GM21423 (cell line): ENCODE data around the gene DNAJC1.
"Not testable (repeated sequence)": the region's sequence is repeated elsewhere in the genome, so short reads cannot be mapped to it uniquely, and the experiment has no call there.

ENCODE experiments used
- ATAC-seq: cut with Tn5 transposase; IDR thresholded peaks from one replicate; pipeline ENCODE4 v1.9.1; 2021; ENCODE audit warnings: mild to moderate bottlenecking, moderate library complexity; ENCODE audit not compliant: unreplicated experiment

The DNAJC1 gene, protein sequence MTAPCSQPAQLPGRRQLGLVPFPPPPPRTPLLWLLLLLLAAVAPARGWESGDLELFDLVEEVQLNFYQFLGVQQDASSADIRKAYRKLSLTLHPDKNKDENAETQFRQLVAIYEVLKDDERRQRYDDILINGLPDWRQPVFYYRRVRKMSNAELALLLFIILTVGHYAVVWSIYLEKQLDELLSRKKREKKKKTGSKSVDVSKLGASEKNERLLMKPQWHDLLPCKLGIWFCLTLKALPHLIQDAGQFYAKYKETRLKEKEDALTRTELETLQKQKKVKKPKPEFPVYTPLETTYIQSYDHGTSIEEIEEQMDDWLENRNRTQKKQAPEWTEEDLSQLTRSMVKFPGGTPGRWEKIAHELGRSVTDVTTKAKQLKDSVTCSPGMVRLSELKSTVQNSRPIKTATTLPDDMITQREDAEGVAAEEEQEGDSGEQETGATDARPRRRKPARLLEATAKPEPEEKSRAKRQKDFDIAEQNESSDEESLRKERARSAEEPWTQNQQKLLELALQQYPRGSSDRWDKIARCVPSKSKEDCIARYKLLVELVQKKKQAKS

DNA sequence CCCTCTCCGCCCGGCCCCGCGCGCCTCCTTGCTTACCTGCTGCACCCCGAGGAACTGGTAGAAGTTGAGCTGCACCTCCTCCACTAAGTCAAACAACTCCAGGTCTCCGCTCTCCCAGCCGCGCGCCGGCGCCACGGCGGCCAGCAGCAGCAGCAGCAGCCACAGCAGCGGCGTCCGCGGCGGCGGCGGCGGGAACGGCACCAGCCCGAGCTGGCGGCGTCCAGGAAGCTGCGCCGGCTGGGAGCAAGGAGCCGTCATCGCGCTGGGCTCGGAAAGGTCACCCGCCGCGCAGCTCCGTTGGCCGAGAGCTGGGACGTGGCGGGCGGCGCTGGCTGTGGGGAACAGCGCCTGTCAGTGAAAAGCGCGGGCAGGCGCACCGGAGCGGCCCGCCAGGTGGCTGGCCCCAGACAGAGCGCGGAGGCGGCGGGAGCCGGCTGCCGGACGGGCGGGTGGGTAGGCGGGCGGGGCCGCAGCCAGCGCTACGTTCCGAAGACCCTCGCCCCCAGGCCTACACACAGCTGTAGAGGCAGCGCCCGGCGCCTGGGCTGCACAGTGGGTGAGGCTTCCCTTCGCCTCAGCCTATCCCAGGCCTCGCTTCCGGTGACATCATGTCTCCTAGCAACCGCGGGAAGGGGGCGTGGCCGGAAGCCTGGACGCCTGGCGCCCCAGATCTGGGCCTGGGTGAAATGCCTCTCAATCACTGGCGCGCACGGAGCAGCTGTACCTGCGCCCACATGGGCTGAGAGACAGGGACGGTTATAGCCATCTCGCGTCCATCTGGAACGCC lies at the start of gene DNAJC1:
TSS of gene DNAJC1 (minus strand) at position 554 of the 787 bp plus-strand sequence. CDS start at position 258, 296 bp downstream.
- ATAC-seq = peak; percentile 92

DNA sequence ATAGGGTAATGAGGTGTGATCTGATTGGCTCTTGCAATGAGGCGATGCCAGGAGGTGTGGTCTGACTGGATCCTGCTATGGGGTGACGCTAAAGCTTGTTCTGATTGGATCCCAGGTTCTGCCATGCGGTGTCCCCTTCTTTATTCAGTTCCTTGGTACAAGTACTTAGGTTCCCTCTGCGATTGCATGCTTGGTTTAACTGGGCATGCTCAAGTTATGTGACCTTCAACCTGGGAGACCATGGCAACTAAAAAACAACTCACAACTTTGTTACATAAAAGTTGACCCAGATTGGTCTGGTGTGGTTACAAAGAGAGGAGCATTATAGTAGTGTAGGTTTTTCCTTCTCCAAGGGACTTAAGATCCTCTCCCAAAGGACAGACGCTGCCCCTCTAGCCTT lies 49.5 kb upstream of the DNAJC1 start:
- no peak for ATAC-seq

DNA sequence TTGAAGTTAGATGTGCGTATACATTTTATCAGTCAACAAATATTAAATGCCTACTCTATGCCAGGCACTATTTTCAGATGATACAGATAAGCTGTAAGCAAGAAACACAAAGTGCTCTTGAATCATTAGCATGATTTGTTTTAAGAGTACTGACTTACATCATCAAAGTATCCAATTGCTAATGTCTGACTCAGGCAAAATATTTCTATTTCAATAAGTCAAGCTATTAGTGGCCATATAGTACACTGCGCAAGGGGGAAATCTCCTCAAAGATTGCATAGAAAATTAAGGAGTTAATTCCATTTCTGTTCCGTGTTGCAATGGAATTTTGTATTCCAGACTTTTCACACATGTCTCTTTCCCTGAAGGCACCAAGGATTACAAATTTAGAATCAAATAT lies 46.1 kb upstream of the DNAJC1 start:
- no peak for ATAC-seq

DNA sequence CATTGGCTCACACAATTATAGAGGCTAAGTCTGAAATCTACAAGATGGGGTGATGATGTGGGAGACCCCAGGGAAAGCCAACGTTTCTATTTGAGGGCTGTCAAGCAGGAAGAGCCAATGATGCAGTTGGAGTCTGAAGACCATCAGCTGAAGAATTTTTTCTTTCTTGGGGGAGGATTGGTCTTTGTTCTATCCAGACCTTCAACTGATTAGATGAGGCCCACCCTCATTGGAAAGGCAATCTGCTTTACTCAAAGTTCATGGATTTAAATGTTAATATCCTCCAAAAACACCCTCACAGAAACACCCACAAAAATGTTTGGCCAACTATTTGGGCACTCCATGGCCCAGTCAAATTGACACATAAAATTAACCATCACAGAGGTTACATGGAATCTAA lies 44.3 kb upstream of the DNAJC1 start:
- no peak for ATAC-seq

DNA sequence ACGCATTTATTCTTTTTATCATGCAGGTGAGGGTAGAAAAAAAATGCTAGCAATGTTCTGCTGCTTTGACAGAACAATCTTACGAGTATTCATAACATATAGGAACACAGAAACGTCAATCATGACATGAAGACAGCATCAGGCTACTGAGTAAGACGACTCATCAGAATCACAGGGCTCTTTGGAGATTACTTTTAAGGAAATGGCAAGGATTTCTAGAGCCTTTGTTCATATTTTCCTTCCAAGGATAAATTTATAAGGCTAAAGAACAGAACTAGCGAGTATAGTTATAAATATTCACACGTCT lies 39.8 kb upstream of the DNAJC1 start:
- ATAC-seq = no peak

DNA sequence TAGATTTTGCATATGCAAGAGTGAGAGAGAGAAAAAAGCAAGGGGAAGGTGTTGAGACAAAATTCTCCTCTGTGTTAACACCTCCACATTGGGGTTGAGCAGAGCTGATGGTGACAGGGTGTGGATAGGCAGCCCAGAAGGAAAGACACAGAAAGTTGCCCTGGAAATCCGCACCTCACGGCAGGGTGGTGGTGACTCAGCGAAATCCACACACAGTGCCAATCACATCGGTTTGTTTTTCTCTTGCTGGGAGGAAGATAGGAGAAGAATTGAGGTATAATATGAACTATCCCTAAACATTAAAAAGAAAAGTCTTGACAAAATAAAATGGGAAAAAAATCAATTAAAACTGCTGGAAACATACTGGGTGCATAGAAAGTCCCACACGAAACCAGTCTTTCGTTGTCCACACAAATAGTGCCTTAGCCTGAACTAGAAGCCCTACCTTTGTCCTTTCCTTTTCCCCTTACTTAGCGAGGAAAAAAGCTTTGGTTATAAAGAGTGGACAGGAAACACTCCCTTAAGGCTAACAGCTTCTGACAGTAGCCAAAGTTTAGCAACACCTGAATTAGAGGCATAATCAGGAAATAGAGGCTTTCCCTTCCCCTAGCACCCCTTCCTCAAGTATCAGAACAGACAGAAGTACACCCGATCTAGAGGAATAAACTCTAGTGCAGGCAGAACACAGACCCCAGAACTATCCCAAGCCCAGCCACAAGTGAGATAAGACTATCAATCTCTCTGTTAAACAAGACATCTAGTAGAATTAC lies 39.2 kb upstream of the DNAJC1 start:
- no peak for ATAC-seq

DNA sequence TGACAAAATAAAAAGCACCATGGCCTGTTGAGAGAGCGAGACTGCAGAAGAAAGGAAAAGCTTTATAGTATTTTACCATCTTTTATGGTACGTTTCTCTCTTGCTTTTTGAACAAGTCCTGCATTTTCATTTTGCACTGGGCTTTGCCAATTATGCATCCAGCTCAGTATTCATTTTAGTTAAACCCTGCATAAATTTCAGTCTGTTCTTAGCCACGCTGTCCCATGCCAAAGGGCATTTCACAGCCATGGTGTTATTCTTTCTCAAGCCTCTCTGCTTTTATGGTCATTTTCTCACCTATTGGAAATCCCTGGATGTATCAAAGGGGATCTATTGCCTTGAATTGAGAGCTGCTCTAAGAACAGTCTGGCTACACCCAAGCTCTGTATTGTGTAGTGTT lies 30.8 kb upstream of the DNAJC1 start:
- no peak for ATAC-seq

DNA sequence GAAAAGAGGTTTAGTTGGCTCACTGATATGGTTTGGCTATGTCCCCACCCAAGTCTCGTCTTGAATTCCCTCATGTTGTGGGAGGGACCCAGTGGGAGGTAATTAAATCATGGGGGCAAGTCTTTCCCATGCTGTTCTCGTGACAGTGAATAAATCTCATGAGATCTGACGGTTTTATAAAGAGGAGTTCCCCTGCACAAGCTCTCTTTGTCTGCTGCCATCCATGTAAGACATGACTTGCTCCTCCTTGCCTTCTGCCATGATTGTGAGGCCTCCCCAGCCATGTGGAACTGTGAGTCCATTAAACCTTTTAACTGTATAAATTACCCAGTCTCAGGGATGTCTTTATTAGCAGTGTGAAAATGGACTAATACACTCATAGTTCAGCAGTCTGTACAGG lies 28.7 kb upstream of the DNAJC1 start:
- ATAC-seq = not testable (repeated sequence)

DNA sequence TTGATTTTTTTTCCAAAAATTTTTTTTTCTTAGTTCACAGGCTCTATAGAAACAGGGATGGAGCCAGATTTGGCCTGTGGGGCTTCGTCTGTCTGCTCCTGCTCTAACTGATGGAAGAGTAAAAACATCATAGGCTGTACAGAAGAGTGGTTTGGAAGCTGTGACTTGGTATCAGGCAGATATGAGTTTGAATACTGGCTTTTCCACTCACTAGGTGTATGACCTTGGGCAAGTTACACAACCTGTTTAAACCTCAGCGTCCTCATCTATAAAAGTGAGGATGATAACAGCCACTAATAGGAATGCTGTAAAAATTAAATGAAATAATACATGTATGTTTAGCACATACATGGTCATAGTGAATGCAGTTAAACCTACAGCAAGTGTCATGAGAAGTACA lies 26.9 kb upstream of the DNAJC1 start:
- ATAC-seq = no peak

DNA sequence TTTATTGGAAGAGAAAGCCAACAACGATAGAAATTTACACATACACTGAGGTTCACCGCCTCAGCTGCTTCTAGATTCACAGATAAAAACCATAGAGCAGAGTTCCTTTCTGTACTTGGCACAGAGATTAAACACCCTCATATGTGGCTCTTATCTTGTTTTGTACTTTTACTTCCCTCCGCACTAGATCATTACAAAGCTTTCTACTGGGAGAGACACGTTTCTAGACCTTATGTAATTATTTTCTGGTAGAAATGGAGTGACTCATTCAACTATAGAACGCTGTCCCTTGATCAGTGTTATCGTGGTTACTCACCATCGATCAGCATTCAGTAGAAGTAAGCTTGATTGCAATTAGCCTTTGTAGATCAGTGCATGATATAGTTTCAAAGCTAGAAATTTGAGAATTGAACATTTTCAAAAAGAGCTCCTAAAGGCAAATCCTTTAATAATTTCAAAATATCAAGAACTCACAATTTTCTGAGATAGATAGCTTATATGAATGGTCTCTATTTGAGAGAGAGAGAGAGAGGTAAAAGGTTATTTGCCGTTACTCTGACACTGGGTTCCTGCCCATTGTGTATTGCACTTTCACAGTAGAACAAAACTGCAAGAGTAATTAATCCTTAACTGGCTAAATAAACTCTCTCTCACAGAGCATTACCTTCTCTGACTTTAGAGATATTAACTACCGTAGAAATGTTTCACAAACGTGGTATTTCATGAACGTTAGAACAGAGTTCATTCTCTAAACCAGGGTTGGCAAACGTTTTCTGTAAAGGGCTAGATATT lies 26.1 kb upstream of the DNAJC1 start:
- ATAC-seq = no peak

DNA sequence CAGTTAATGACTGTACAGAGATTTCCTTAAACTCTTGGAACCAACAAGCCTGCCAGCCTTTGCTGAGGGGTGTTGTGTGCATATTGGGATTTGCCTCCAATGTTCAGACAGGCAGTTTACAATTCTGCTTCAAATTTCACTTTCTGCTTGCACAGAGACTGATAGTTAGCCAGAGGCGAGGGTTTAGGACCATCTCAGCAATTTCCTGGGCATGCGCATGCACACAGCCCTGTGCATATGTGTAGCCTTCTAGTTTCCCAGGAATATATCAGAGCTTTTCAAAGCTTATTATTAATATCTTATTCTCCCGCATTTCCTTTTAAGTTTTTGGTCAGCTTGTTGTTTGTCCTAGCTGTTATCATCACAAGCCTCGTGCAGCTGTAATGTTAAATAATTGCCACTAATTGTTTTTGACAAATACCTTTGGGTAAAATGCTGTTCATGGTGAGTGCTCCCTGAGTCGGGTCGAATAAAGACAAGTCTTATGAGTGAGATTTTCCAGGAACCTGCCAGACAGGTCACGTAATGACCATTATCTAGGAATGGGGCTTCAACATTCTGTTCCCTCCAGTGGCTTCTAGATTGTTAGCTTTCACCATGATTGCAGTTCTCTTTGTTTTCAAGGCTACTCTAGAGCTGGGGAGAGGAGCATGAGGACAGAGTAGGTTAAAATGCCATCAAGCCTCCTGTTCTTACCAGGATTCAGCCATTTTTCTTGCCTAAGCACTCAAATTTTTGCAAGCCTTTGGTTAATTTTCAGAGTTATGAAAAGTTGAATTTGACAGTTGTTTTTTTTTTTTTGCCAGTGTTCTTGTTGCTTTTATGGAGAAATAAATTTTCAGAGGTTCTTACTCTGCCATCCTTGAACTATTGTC lies 24.1 kb upstream of the DNAJC1 start:
- ATAC-seq = no peak

DNA sequence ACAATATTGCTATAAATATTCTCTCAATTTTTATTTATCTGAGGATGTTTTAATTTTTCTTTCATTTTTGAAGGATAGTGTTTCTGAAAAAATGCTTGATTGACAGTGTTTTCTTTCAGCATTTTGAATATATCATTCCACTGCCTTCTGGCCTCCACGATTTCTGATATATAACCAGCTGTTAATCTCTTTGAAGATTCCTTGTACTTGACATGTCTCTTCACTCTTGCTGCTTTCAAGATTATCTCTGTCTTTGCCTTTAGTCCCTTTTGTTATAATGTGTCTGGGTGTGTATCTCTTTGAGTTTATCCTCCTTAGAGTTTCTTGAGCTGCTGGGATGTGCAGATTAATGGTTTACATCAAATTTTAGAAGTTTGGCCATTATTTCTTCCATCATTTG lies 22.8 kb upstream of the DNAJC1 start:
- ATAC-seq = no peak

DNA sequence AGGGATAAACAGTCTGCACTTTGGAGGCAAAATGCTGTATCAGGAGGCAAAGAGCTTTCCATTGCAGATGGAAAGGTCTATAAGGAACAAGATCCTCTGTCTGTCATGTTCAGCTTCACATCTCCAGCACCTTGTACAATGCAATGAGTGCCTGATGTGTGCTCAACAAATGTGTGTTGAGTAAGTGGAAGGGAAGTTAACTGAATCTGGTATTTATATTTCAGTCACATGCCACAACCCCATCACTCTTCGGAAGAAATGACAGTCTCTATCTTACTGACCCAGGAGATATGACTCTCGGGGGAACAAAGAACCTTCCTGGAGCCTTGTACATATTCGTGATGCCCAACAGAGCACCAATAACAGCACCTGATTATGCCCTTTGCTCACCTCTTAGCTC lies 20.0 kb upstream of the DNAJC1 start:
- ATAC-seq = no peak

DNA sequence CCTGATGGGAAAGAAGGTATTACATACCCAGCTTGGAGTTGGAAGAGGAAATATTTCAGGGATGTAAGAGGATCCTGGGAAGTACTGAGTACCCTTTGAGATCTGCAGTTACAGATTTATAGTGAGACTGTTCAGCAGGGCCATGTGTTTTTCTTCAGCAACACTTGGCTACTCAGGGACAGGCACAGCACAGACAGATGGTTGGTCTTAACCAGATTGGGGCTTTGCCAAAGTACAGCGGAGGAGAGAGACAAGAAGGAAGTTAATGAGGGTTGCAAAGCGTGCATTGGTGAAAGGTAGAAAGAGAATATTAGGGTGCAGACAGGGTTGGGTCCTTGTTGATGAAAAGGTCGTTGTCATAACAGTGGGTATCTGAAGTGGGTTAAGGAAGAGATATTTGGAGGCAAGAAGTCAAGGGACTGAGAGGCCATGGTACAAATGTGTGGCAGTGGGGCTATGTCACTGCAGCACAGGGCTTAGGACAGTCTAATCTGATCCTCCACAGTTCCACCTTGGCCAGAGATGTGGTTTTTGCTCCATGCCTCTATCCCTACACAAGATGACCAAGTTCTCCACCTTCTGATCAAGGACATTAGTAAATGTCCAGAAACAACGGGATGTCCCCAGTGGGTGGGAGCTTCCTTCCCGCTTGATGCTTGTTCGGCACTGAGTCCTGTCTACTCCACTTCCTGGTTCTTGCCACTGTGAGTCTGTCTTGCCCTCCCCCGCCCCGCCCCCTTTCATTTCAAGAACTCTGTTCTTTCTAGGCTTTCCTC lies 18.9 kb upstream of the DNAJC1 start:
- no peak for ATAC-seq

DNA sequence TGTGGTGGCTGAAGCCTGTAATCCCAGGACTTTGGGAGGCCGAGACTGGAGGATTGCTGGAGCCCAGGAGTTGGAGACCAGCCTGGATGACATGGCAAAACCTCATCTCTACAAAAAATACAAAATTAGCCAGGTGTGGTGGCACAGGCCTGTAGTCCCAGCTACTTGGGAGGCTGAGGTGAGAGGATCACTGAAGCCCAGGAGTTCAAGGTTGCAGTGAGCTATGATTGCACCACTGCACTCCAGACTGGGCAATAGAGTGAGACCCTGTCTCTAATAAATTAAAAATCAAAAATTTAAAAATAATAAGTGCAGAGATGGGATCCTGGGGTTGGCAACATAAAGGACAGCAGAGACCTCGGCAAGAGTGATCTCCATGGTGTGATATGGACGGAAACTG lies 17.6 kb upstream of the DNAJC1 start:
- not testable (repeated sequence) for ATAC-seq

DNA sequence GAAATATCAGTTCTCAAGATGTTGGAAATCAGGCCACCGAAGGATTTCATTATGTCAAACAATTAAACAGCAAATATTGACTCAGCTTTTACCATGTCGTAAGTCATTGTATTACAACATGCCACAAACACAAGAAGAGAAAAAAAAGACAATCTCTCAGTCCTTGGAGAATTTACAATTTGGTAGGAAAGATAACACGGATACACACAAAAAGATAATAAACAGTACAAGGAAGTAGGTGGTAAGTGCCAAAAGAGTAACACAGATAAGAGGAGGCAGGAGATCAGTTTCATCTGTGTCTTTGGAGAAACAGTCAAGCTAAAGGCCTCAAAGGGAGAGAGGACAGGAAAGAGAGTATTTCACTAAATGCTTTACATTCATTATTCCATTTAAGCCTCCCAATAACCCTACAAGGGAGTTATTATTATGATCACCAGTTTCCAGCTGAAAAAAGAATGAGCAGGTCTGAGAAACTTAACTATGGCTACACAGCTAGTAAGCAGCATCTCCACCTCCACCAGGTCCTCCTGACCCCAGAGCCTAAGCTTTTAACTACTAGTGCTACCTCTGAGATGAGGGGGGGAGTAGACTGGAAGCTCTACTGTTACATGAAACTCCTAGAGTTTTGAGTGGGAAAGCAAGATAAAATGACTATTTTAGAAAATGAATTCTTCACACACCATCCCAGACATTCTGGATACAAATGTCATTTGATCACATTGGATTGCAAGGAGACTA lies 13.9 kb upstream of the DNAJC1 start:
- no peak for ATAC-seq

DNA sequence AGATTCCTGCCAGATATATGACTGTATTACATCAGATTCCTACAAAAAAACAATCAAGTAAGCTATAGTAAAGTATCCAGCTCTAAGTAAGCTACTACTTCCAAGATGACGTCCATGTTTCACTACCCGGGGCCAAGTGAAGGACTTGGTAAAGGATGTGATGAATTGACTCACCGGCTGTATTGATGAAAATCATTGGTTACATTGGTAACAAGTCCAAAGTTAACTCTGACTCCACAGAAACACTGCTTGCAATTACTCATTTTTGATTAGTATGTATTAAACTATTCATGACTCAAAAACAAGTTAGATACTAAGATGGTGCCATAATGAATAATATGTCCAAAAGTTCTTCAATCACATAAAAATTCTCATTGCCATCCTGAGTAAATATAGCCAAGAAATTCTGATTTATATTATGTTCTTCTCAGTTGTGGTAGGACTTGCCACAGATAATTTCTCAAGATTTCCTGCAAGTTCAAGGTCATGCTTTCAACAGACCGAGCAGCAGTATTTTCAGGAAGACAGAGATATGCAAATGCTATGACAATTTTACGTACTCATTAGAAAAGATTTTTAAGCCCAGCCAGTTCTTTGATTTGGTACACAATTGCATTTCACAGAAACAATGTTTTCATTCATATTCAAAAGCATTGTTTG lies 12.6 kb upstream of the DNAJC1 start:
- no peak for ATAC-seq

DNA sequence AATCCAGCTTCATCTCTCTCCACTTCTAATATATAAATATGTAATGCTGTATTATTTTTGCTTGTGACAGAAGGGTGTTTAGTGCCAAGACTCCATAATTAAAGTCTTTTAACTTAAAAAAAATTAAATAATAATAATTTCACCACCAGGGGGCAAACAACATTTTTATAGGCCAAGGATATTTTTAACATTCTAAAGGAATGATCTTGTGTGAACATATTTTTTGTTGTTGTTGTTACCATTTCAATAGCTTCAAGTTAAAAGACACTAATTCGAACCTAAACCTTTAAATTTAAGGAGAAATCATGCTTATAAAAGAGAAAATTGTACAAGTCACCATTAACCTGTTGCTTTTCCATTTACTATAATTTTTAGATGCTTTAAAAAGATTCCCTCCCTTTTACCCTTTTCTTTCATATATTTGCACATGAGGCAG lies 7.5 kb upstream of the DNAJC1 start:
- ATAC-seq = no peak
